HG03108 (cell line): ENCODE results near the gene PRAME.
"Not testable (repeated sequence)": the region's sequence is repeated elsewhere in the genome, so short reads cannot be mapped to it uniquely, and the experiment has no call there.

Experiments used
- ATAC-seq: cut with Tn5 transposase; IDR thresholded peaks from one replicate; pipeline ENCODE4 v1.9.1; 2021; ENCODE audit warnings: moderate library complexity; ENCODE audit not compliant: unreplicated experiment

PRAME gene

DNA sequence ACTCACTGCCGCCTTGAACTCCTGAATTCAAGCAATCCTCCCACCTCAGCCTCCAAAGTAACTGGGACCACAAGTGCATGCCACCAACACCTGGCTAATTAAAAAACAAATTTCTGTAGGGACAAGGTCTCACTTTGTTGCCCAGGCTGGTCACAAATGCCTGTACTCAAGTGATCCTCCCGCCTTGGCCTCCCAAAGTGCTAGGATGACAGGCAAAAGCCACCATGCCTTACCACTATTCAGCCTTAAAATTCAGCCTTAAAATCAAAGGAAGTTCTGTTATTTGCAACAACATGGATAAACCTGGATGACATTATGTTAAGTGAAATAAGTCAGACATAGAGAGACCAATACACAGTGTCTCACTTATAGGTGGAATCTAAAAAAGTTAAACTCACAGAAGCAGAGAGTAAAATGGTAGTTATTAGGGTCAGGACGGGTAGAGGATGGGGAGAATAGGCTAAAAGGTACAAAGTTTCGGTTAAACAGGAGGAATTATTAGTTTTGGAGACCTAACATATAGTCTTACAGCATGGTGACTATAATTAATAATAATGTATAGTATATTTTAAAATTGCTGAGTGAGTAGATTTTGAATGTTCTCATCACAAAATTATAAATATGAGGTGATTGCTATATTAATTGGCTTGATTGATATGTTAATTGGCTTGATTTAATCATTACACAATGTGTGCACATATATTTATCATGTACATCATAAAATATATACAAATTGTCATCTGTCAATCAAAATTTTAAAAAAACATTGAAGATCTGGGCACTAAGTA lies 32.7 kb downstream of the PRAME start:
- no peak for ATAC-seq

DNA sequence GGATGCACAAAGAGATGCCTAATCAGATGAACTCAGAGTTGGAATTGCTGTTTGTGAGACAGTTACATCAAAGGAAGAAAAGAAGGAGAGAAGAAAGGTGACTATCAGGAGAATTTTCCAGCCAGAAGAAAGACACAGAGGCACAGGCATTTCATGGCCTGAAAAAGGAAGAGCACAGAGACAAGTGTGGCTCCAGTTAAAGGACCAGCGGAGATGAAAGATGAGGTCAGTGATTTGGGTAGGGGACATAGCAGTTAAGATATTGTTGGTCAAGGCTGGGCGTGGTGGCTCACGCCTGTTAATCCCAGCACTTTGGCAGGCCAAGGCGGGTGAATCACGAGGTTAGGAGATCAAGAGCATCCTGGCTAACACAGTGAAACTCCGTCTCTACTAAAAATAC lies 35.6 kb downstream of the PRAME start:
- no peak for ATAC-seq

DNA sequence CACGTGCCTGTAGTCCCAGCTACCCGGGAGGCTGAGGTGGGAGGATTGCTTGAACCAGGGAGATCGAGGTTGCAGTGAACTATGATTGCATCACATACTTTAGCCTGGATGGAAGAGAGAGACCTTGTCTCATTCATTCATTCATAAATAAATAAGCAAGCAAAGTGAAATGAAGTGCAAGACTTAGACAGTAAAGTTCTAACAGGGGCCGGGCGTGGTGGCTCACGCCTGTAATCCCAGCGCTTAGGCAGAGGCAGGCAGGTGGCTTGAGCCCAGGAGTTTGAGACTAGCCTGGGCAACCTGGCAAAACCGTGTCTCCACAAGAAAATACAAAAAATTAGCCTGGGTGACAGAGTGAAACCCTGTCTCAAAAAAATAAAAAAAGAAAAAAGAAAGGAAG lies 37.4 kb downstream of the PRAME start:
- ATAC-seq: no peak

DNA sequence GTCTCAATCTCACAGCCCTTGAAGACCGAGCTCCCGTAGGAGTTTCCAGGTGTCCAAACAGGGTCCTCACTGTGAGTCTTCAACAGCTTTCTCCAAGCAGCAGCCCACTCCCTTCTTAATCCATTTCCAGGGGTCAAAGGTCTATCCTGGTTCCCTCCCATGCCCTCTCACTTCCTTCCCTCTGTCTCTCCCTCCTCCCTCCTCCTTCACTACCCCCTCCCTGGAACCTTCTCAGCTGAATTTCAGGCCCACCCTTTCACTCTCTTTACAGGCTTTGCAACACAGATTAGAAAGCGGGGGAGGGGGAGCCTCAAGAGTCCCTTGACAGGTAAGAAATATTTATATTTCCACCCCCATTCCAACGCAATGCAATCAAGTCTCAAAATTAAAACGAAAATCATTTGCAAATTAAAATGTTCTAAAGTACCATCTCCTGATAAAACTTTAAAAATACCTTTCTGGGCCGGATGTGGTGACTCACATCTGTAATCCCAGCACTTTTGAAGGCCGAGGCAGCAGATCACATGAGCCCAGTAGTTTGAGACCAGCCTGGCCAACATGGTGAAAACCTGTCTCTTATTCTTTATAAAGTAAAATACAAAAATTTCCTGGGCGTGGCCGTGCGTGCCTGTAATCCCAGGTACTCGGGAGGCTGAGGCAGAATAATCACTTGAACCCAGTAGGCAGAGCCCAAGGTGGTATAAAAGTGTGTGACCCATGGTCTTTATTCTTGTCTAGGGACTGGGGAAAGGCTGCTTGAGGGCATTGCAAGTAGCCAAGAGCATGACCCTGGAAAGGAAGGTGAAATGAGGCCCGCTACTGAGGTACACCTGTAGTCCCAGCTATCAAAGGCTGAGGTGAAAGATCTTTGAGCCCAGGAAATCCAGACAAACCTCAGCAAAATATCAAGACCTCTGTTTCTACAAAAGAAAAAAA lies 38.1 kb downstream of the PRAME start:
- ATAC-seq: no peak

DNA sequence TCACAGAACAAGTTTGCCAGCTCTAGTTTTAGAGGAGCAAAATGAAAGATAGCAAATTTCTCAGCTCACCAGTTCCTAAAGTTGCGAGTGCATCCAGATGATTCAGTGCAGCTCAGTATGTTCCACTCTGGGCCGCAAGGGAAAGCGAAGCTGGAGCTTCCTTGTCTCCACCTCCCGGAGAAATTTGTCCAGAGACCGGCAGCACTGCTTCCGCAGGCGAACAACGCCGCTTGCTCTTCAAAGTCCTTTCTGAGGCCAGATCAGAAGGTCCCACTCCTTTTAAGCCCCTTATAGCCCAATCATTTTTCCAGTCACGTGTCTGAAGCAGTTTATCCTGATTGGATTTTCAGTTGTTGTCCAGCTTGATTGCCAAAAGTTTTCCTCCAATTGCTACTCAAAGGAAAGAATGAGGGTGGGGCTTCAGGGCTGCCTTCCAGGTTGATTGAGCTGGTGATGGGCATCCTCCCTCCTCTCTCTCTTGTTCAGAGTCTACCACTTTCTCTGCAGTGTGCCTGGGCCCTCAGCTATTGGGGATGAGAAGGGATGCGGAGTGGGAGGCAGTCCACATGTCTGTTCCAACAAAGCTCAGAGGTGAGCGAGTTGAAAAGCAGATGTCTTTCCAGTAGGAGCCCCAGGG lies 38.9 kb downstream of the PRAME start, which contains the start of gene ZNF280A:
ZNF280A (minus strand) TSS at position 251 of the 637 bp plus-strand sequence. CDS start 4,640 bp downstream, outside the sequence.
- ATAC-seq: no peak

DNA sequence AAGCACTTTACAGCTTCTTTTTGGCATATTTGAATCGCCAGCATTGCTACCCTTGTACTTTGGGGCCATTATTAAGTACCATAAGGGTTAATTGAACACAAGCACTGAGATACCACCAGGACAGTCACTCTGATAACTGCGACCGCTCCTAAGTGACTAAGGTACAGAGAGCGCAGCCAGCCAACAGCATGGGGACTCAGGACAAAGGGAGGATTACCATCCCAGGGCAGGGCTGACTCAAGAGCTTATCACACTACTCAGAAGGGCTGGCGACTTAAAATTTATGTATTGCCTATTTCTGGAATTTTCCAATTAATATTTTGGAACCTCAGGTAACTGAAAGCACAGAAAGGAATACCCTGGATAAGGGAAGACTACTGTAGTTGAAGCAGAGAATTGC lies 39.5 kb downstream of the PRAME start:
- ATAC-seq: no peak

DNA sequence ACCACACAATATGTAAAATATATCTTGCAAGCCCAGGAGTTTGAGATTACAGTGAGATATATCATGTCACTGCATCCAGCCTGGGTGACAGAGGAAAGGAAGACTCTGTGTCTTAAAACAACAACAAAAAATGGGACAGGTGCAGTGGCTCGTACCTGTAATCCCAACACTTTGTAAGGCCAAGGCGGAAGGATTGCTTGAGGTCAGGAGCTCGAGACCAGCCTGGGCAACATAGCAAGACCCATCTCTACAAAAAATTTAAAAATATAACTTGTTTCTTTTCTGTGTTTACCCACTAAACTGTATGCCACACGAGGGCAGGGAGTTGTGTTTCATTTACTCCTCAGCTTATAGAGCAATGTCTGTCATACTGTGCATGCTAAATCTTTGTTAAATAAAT lies 42.1 kb downstream of the PRAME start:
- no peak for ATAC-seq

DNA sequence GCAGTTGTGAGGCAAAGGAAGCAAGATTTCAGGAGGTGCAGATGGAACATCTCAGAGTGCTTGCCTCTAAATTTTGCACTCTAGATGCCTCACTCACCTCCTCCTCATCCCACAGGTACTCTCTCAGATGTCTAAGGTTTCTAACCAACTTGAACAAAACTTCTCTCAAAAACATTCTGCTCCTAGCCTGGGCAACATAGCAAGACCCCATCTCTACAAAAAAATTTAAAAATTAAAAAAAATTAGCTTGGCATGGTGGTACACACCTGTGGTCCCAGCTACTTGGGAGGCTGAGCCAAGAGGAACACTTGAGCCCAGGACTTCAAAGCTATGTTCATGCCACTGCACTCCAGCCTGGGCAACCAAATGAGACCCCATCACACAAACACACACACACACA lies 43.2 kb downstream of the PRAME start:
- ATAC-seq: no peak

DNA sequence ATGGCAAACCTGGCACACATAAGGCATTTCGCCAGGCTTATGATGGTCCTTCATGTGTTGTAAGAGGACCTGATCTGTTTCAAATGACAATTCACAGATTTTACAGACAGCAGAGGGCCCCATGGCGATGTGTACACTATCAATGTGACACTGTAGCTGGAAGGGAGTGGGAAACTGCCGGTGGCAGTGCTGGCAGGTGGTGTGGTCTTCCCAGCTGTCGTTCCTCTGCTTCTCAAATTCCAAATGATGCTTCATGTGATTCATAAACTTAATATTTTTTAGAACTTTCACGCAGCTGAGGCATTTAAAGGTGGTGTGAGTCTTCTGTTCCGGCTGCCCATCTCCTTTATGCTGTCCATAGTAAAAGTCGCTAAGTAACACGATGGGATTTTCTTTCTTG lies 44.6 kb downstream of the PRAME start:
- not testable (repeated sequence) for ATAC-seq

DNA sequence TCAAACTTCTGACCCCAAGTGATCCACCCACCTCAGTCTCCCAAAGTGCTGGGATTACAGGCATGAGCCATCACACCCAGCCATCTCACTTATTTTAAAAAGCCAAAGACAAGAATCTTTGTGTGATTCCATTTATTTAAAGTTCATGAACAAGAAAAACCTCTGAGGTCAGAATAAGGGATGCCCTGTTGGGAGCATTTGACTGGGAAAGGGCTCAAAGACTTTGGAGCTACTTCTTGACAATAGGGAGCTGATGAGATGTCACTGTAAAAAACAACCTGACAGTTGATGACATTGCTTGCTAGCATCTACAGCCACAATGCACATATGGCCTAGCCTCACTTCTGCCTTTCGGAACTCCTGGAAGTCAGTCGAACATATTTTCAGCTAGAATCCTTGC lies 45.4 kb downstream of the PRAME start:
- ATAC-seq: no peak

DNA sequence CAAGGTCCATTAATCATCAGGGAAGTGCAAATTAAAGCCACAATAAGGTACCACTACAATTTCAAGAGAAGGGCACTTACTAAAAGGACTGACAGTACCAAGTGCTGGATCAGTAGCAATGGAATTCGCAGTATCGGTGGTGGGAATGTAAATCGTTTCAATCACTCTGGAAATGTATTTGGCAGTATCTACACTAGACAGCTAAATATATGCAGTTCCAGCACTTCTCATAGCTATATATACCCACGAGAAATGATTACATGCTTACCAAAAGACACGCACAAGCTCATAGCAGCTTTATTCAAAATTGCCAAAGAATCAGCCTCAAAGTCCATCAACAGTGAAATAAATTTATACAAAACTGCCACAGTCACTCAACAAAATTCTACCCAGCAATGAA lies 46.1 kb downstream of the PRAME start:
- no peak for ATAC-seq

DNA sequence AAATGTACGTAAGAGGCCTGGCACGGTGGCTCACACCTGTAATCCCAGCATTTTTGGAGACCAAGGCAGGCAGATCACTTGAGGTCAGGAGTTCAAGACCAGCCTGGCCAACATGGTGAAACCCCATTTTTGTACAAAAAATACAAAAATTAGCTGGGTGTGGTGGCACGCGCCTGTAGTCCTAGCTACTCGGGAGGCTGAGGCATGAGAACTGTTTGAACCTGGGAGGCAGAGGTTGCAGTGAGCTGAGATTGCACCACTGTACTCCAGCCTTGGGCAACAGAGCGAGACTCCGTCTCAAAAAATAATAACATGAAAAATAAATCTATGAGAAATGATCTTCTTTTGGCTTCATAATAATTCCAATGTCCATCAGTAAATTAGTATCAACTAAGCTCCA lies 48.2 kb downstream of the PRAME start:
- not testable (repeated sequence) for ATAC-seq

DNA sequence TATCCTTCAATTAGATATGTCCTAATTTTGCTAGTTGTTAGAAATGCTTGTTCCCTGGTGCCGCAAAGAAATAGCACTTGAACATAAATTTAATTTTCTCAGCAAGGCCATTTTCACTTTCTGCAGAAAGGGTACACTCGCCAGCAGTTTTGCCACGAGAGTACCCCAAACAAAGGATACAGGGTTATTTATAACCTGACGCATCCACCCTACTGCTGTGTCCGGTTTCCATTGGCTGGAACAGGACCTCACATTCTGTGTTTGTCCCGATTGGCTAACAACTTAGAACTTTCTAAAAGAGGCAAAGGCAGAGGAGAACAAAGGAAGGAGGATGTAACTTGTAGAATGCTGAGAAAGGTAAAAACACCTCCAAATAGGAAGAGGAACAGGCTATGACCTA lies 49.2 kb downstream of the PRAME start:
- not testable (repeated sequence) for ATAC-seq

DNA sequence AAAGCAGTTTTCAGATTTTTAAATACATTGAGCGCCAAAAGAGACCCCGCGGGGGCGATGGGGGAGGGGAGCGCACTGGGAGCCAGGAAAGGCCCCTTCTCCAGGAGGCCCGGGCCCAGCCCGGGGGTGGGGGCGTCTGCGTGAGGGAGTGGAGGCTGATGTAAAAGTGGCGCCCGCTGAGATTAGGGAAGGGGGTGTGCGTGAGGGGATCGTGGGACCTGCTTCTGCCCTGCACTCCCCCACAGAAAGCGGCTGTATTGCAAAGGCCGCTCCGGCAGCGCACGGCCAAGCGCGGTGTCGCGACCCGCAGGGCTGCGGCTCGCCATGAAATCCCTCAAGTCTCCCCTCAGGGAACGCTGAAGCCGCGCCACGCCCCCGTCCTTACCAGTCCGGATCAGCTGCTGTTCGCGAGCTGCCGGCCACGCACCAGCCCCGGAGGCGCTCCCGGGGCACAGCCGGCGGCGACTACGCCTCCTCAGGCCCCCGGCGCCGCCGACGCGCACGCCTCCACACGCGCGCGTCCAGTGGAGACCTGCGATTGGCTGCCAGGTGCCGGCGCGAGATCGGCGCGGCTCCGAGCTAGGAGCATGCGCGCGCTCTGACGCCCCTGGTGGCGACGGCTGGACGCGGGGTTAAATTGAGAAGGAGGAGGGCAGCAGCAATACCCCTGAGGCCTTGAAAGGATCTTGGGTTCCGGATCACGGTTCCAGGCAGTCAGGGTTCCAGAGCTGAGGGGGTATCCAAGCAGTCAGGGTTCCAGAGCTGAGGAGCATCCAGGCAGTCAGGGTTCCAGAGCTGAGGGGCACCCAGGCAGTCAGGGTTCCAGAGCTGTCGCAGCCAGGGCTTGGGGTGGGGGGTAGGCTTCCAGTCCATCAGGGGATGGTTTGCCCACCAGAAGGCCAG lies 50.5 kb downstream of the PRAME start, which contains the start of gene ZNF280B:
ZNF280B (minus strand) TSS at position 469 of the 903 bp plus-strand sequence. CDS start 19,344 bp downstream, outside the sequence.
- peak; percentile 91 for ATAC-seq

DNA sequence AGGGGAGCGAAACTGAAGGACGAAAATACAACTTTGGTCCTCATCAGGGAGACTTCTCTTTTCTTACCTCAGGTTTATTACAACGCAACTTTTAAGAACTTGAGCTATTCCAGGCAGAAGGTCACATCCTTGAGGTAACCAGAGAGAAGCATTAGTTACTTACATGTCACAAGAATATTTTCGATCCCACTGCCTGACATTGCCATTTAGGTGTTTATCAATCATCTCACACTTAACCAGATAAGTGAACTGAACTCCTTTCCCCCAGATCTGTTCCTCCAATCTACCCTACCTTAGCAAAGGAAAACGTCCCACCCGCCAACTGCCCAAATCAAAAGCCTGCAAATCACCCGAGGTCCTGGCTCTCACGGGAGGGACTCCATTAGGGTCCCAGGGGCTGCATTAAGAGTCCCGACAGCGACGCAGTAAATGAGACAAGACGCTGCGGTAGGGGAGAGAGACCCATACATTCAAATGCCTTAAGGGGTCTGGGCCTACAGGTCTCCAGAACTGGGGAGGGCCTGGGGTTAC lies 51.3 kb downstream of the PRAME start:
- no peak for ATAC-seq

DNA sequence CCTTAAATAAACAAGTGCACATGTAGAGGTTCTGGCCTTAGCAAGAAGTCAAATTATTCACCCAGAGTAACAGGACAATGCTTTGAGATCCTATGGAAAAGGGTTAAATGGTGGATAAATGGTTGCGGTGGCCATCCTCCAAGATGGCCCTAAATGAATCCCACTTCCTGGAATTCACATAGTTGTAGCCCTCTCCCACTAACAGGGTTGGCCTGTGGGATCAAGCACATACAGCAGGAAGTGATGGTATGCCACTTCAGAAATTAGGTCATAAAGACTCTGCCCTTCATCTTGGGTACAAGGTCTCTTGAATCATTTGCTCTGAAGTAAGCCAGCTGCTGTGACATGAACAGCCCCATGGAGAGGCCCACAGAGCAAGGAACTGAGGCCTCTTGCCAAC lies 52.3 kb downstream of the PRAME start:
- ATAC-seq: no peak

DNA sequence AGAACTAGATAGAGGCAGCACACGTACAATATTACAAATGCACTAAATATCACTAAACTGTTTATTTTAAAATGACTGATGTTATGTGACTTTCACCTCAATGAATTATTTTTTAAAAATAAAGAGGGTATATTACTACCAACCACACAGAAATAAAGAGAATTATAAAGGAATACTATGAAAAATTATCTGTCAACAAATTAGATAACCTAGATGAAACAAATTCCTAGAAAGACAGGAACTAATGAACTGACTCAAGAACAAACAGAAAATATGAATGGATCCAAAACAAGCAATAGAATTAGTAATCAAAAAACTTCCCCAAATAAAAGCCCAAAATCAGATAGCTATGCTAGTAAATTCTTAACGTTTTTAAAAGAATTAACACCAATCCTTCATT lies 60.8 kb downstream of the PRAME start:
- ATAC-seq: no peak
